Panc1 (cell line): ENCODE measurements around the gene ADGRB3.

ENCODE experiments used
- POLR2AphosphoS5 ChIP-seq: IDR thresholded peaks from 2 replicates; pipeline ENCODE4 v1.6.1; 2012; ENCODE audit warnings: mild to moderate bottlenecking, low read depth, low read length, moderate library complexity
- SIN3A ChIP-seq: IDR thresholded peaks from 2 replicates; pipeline ENCODE4 v1.6.1; 2012; ENCODE audit warnings: low read depth, mild to moderate bottlenecking, low read length, moderate library complexity, borderline replicate concordance; ENCODE audit not compliant: insufficient read depth
- TCF7L2 ChIP-seq: IDR thresholded peaks from 2 replicates; pipeline ENCODE4 v1.6.1; 2011; ENCODE audit warnings: mild to moderate bottlenecking, low read depth, low read length, inconsistent platforms
- TF ChIP-seq, protein P1 (sequence below): fragments of 450-650 bp; IDR thresholded peaks from 2 replicates; pipeline ENCODE4 v1.5.1; 2017; ENCODE audit warnings: mild to moderate bottlenecking
- TF ChIP-seq, protein P2 (sequence below), 2 experiments: IDR thresholded peaks; 2 replicates each; pipeline ENCODE4 v1.6.1; 2011 to 2012; ENCODE audit warnings: low read depth in 2 of 2, control low read depth in 1 of 2, low read length in 1 of 2, mild to moderate bottlenecking in 1 of 2, moderate library complexity in 1 of 2; ENCODE audit not compliant: insufficient read depth in 1 of 2

DNA sequence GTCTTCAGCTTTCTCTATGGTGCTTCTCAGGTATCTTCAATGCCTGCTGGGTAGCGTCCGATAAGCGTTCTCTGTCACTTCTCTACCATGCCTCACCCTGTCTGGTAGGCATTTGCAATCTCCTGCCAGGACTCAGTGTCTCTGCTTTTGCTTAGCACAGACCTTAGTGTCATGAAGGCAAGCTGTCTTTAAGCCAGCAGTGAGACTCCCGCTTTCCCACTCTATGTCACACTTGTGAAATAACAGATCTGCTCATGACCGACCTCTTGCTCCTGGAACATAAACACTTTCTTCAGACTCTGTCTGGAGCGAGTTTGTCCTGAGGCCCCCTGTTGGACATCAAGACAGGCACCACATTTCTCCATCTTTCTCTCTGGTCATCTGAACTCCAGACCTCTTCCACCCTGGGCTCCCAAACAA lies 17.0 kb downstream of the ADGRB3 start:
- TF ChIP-seq, protein P1, sequence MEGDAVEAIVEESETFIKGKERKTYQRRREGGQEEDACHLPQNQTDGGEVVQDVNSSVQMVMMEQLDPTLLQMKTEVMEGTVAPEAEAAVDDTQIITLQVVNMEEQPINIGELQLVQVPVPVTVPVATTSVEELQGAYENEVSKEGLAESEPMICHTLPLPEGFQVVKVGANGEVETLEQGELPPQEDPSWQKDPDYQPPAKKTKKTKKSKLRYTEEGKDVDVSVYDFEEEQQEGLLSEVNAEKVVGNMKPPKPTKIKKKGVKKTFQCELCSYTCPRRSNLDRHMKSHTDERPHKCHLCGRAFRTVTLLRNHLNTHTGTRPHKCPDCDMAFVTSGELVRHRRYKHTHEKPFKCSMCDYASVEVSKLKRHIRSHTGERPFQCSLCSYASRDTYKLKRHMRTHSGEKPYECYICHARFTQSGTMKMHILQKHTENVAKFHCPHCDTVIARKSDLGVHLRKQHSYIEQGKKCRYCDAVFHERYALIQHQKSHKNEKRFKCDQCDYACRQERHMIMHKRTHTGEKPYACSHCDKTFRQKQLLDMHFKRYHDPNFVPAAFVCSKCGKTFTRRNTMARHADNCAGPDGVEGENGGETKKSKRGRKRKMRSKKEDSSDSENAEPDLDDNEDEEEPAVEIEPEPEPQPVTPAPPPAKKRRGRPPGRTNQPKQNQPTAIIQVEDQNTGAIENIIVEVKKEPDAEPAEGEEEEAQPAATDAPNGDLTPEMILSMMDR: peak; percentile 20; the same call in 1 of the 2 replicates
- no peak for TF ChIP-seq TCF7L2
- no peak for TF ChIP-seq POLR2AphosphoS5
- TF ChIP-seq, protein P2, sequence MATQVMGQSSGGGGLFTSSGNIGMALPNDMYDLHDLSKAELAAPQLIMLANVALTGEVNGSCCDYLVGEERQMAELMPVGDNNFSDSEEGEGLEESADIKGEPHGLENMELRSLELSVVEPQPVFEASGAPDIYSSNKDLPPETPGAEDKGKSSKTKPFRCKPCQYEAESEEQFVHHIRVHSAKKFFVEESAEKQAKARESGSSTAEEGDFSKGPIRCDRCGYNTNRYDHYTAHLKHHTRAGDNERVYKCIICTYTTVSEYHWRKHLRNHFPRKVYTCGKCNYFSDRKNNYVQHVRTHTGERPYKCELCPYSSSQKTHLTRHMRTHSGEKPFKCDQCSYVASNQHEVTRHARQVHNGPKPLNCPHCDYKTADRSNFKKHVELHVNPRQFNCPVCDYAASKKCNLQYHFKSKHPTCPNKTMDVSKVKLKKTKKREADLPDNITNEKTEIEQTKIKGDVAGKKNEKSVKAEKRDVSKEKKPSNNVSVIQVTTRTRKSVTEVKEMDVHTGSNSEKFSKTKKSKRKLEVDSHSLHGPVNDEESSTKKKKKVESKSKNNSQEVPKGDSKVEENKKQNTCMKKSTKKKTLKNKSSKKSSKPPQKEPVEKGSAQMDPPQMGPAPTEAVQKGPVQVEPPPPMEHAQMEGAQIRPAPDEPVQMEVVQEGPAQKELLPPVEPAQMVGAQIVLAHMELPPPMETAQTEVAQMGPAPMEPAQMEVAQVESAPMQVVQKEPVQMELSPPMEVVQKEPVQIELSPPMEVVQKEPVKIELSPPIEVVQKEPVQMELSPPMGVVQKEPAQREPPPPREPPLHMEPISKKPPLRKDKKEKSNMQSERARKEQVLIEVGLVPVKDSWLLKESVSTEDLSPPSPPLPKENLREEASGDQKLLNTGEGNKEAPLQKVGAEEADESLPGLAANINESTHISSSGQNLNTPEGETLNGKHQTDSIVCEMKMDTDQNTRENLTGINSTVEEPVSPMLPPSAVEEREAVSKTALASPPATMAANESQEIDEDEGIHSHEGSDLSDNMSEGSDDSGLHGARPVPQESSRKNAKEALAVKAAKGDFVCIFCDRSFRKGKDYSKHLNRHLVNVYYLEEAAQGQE (IDR thresholded peaks at IDR 0.05; ENCODE audit: insufficient read depth in 1 of 2, low read depth in 2 of 2, low read length in 1 of 2): no peak
- TF ChIP-seq SIN3A: no peak
